LNCaP clone FGC (cell line): Measurements from ENCODE around the gene CD7.

Experiments used
- DNase-seq: peaks from one replicate; pipeline ENCODE4 v3.0.0-alpha.2; 2011; ENCODE audit warnings: low read depth
- H3K4me3 ChIP-seq: 2 replicates; pipeline ENCODE4 v1.5.1; 2011; ENCODE audit warnings: mild to moderate bottlenecking, low read depth, low read length, control low read depth
- TF ChIP-seq, protein P1 (sequence below): IDR thresholded peaks from 2 replicates; pipeline ENCODE4 v1.5.1; 2012; ENCODE audit warnings: mild to moderate bottlenecking; ENCODE audit not compliant: control insufficient read depth, insufficient read depth; ENCODE audit errors: extremely low read depth

Gene CD7

DNA sequence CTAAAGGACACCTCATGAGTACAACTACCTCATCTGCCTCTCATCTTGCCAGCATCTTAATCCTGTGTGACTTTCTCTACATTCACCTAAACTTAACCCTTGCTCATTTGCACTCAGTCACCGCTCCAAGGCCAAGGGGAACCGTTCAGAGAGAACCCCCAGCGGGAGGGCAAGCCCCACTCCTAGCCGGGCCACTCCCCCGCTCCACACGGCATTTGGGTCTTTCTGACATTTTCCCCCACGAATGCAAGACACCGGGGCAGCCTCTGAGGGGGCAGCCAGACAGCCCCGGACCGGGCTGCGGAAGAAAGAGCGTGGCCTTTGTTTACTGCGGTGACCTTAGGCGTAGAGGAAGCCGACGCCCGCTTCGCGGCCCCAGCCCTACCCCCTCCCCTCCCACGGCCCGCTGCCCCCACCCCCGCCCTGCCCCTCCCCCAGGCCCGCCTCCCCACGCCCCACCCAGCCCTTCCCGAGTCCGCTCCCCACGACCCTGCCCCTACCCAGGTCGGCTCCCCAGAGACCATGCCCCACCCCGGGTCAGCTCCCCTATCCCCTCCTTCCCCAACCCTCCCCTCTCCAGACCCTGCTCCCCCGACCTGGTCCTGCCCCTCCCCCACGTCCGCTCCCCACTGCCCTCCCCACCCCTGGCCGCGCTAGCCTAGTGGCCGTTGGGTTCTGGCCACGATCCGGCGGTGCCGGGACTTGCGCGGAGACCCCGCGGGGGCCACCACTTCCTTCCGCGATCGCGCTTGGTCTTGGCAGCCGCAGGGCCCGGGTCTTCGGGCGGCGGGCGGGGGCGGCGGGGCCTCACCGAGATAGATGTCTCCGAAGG, 44.7 kb downstream of the CD7 start:
- DNase-seq: no peak
- H3K4me3 ChIP-seq: peak overlapping the region; percentile 64
- TF ChIP-seq, protein P1, sequence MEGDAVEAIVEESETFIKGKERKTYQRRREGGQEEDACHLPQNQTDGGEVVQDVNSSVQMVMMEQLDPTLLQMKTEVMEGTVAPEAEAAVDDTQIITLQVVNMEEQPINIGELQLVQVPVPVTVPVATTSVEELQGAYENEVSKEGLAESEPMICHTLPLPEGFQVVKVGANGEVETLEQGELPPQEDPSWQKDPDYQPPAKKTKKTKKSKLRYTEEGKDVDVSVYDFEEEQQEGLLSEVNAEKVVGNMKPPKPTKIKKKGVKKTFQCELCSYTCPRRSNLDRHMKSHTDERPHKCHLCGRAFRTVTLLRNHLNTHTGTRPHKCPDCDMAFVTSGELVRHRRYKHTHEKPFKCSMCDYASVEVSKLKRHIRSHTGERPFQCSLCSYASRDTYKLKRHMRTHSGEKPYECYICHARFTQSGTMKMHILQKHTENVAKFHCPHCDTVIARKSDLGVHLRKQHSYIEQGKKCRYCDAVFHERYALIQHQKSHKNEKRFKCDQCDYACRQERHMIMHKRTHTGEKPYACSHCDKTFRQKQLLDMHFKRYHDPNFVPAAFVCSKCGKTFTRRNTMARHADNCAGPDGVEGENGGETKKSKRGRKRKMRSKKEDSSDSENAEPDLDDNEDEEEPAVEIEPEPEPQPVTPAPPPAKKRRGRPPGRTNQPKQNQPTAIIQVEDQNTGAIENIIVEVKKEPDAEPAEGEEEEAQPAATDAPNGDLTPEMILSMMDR: no peak

DNA sequence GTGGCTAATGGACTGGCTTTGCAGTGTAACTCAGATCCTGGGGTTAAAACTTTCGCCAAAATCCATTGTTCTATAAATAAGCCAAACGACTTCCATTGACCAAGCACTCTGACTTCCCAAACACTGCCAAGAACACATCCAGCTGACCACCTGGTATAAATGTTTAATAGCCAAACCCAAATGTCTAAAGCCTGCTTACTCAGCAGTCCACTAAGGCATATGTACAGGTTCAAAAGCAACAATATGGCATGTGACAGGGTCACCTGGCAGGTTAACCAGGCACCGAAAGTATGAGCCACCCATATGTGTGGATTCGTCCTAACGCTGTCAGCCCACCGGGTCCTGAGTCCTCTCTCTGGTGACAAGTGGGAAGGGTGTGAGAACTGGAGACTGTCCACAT, 46.0 kb downstream of the CD7 start:
- H3K4me3 ChIP-seq: peak overlapping the region; percentile 64; the same call in 1 of the 2 replicates
- TF ChIP-seq, protein P1: no peak

DNA sequence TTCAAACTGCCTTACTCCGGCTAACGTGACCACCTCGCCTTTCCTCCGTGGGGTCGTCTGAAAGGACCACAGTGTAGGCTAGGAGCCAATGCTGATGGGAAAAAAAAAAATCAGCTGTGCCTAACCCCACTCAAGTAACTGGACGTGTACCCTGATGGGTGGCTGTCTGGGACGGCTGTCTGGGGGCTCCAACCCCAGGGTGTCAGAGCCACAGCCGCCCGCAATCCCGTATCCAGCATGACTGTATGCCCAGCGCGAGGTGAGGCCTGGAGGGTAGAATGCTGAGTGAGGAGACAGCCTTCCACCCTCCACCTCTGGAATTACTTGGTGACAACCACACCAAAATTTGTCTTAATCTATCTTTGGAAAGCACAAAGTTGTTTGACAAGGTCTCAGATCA, 46.8 kb downstream of the CD7 start:
- DNase-seq: no peak
- H3K4me3 ChIP-seq: no peak overlapping the region
- TF ChIP-seq, protein P1: no peak

More for the DNA sequence above, 46.0 kb downstream of the CD7 start:
- no peak for DNase-seq

DNA sequence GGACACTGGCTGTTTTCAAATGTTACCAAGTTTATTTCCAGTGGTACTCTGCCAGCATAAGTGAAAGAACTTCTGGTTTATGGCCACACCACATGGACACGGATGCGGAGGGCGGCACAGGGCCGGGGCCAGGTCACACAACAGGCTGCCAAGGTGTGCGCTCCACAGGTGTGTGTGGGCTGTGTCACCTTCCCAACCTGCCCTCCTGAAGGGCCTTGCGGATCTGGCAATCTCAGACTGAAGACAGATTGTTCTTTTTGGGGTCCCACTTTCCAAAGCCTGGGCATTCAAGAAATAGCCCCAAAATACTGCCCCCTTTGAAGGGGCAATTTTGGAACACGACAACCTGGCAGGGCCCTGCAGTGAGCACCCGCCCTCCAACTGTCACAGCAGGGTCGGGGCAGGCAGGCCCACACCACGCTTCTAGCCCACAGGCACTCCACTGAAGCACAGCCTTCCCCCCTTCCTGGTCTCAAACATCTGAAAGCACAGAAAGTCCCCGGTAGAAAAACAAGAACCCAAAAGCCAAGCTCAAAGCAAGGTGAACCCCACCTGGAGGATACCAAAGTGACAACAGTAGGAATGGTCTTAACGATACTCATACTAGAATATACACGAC, 47.4 kb downstream of the CD7 start:
- peak overlapping the region; percentile 5; the same call in 1 of the 2 replicates for H3K4me3 ChIP-seq
- TF ChIP-seq, protein P1: no peak
- no peak for DNase-seq

DNA sequence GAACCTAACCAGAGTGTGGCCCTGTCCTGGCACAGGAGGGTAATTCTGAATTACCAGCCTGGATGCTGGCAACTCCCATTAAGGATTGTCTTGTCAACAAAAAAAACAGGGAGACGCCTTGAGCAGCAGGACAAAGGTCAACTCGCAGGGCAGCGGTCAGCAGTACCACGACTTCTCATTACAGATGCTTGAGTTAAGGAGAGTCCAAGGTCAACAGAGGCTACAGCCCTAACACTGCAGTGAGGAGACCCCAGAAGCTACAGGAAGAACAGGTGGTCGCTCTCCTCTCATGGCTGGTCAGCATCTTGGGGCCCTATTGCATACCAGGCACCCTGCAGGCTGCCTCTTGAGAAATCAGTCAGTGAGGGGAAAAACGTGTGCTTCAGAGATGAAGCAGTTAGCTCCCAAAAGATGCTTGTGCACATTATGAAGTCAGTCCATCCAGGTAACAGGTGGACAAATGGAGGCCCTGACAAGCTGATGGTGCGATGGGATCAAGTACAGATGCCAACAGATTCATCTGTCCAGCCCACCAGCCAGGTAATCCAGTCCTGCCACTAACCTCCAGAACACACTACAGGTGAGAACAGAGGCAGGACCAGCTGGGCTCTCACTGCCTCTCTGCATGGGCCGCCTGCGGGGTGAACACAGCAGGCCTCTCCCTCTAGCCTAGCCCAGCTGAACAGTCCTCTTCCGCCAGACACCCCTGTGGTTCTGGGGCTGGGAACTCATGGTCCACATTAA, 48.1 kb downstream of the CD7 start:
- peak overlapping the region; percentile 5; the same call in 1 of the 2 replicates for H3K4me3 ChIP-seq
- no peak for DNase-seq
- TF ChIP-seq, protein P1: no peak

DNA sequence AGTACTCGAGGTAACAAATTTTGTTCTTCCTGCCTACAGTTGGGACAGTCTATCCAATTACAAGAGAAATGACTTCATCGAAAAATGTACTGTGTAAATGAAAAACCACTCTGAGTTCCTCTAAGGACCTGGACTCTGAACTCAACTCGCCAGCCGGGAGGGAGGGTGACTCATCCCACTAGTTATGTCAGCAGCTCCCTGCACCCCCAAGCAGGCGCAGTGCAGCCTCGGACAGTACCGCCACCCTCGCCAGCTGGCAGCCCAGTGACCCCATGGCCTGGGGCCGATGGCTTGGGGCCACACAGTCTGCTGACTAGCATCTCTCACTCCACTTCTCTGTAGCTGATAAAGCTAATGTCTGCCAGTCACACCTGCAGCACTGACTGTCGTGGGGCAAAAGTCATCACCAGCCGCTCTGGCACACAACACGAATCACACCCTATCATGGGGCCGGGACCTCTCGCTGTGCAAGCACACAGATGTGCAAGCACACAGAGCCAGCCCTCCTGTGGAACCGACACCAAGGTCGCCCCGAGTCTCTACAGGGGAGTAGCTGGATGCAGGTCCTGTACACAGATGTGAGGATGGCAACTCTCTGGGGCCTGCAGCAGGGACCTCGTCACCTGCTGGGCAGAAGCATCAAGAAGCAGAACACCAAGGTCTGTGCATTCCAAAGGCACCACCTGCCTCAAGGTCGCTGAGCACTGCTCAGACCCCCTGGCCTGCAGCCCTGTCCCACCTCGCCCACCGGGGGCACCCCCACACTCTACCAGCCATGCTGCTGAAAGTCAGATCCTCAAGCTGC, 49.6 kb downstream of the CD7 start:
- TF ChIP-seq, protein P1: no peak
- peak overlapping the region; percentile 33 for H3K4me3 ChIP-seq
- DNase-seq: peak; percentile 91
